Measurements from ENCODE around the gene LSAMP.
"Not testable (repeated sequence)": the region's sequence is repeated elsewhere in the genome, so short reads cannot be mapped to it uniquely, and the experiment has no call there.

LSAMP gene

GRCh38 chr3:115825046-115825445, 620.2 kb downstream of the LSAMP start:
- no peak for DNase-seq

GRCh38 chr3:115823083-115823482, 622.2 kb downstream of the LSAMP start:
- DNase-seq, result no peak

- no peak for DNase-seq
These were observed 622.7 kb downstream of the LSAMP start for GRCh38 chr3:115822579-115822978.

GRCh38 chr3:115819785-115820384, 625.4 kb downstream of the LSAMP start:
- peak; percentile 55 for DNase-seq

- peak; percentile 71 for DNase-seq
These were observed 630.4 kb downstream of the LSAMP start for GRCh38 chr3:115814778-115815380.

GRCh38 chr3:115814006-115814405, 631.3 kb downstream of the LSAMP start:
- DNase-seq, result no peak

GRCh38 chr3:115808816-115809215, 636.5 kb downstream of the LSAMP start:
- DNase-seq, result no peak

GRCh38 chr3:115808244-115808643, 637.0 kb downstream of the LSAMP start:
- DNase-seq, result no peak

- no peak for DNase-seq
These were observed 638.8 kb downstream of the LSAMP start for GRCh38 chr3:115806501-115806900.

- no peak for DNase-seq
These were observed 639.8 kb downstream of the LSAMP start for GRCh38 chr3:115805520-115805919.

GRCh38 chr3:115804713-115805119, 640.6 kb downstream of the LSAMP start:
- DNase-seq, result no peak

GRCh38 chr3:115804200-115804599, 641.1 kb downstream of the LSAMP start:
- no peak for DNase-seq

GRCh38 chr3:115803661-115804060, 641.6 kb downstream of the LSAMP start:
- DNase-seq, result no peak

- DNase-seq, result no peak
These were observed 644.7 kb downstream of the LSAMP start for GRCh38 chr3:115800489-115801075.

GRCh38 chr3:115800065-115800464, 645.2 kb downstream of the LSAMP start:
- DNase-seq, result not testable (repeated sequence)

GRCh38 chr3:115792206-115792955, 652.9 kb downstream of the LSAMP start:
- DNase-seq, result peak; percentile 11

GRCh38 chr3:115791271-115792153, 653.8 kb downstream of the LSAMP start:
- DNase-seq, result not testable (repeated sequence)

GRCh38 chr3:115790759-115791158, 654.5 kb downstream of the LSAMP start:
- peak; percentile 57 for DNase-seq

- DNase-seq, result no peak
These were observed 655.8 kb downstream of the LSAMP start for GRCh38 chr3:115789481-115789880.

- DNase-seq, result no peak
These were observed 656.3 kb downstream of the LSAMP start for GRCh38 chr3:115788921-115789470.

- DNase-seq, result no peak
These were observed 657.5 kb downstream of the LSAMP start for GRCh38 chr3:115787818-115788217.

- DNase-seq, result no peak
These were observed 659.5 kb downstream of the LSAMP start for GRCh38 chr3:115785782-115786181.
